GM12892 (cell line): ENCODE data around the gene ARFGEF3.

Experiments
- POLR2A ChIP-seq: IDR thresholded peaks from 2 replicates; pipeline ENCODE4 v1.6.1; 2011; ENCODE audit warnings: low read depth, low read length, control low read depth
- POLR2AphosphoS5 ChIP-seq: IDR thresholded peaks from 2 replicates; pipeline ENCODE4 v1.6.1; 2011; ENCODE audit warnings: low read depth, low read length, control low read depth
- TAF1 ChIP-seq: IDR thresholded peaks from 2 replicates; pipeline ENCODE4 v1.6.1; 2011; ENCODE audit warnings: low read depth, mild to moderate bottlenecking, control low read depth, low read length, borderline replicate concordance

DNA sequence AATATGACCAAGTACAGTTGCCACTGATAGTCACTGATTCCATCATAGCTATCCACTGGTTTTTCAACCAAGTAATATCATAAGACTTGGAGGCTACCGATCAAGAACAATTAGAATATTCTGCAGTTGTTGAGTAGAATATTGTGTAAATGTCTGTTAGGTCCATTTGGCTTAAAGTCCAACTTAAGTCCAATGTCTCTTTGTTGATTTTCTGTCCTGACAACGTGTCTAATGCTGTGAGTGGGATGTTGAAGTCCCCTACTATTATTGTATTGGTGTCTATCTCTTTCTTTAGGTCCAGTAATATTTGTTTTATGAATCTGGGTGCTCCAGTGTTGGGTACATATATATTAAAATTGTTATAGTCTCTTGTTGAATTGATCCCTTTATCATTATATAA is 13.9 kb downstream of the ARFGEF3 start:
- no peak for TF ChIP-seq POLR2AphosphoS5
- TF ChIP-seq POLR2A = no peak
- no peak for TF ChIP-seq TAF1
